ENCODE measurements around the gene CD1C.

GRCh38 chr1:158331106-158331425 is 41.3 kb downstream of the CD1C start:
- TF ChIP-seq GATA3 (IDR thresholded peaks at IDR 0.05; ENCODE audit: low read depth, low read length) (no peak), GATA2 (IDR thresholded peaks at IDR 0.05; ENCODE audit: low read depth, low read length) (no peak)
